ENCODE results near the gene PMEPA1.

DNA sequence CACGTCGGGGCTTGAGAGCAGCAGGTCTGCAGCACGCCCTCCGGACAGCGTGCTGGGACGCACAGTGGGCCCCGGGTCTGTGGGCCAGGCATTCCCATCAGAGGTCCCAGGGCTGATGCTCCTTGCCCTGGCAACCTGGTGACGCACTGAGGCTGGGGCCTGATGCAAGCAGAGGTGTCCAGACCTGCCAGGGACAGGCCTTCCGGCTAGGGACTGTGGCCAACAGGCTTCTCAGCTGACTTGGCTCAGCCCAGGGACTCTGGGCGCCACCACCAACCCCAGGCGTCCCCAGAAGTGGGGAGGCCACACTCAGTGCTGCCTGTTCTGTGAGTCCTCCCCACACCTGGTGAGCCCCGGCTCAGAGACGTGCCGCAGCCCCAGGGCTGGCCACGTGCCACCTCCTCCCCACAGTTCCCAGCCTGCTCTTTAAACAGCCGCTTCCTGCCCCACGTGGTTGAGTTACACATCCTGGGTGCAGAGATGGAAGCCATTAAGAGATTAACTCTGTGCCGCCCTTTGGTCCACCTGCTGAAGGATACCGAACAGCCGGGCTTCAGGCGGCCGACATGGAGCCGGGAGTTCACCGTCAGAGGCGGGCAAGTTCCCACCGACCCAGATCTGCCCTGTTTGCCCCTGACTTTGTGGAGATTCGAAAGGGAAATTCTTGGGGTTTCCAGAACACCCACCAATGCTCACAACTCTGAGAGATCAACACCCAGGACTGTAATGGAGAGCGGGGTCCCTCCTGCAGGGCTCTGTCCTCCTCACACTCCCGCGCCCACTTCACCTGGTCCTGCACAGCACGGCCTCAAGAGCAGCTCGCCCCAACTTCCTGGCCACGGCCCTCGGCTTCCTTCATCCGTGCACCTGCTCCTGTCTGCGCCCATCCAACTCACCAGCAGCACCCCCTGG, 52.0 kb downstream of the PMEPA1 start:
- TF ChIP-seq, protein P1, sequence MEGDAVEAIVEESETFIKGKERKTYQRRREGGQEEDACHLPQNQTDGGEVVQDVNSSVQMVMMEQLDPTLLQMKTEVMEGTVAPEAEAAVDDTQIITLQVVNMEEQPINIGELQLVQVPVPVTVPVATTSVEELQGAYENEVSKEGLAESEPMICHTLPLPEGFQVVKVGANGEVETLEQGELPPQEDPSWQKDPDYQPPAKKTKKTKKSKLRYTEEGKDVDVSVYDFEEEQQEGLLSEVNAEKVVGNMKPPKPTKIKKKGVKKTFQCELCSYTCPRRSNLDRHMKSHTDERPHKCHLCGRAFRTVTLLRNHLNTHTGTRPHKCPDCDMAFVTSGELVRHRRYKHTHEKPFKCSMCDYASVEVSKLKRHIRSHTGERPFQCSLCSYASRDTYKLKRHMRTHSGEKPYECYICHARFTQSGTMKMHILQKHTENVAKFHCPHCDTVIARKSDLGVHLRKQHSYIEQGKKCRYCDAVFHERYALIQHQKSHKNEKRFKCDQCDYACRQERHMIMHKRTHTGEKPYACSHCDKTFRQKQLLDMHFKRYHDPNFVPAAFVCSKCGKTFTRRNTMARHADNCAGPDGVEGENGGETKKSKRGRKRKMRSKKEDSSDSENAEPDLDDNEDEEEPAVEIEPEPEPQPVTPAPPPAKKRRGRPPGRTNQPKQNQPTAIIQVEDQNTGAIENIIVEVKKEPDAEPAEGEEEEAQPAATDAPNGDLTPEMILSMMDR (IDR thresholded peaks at IDR 0.05; ENCODE audit: extremely low read depth in 1 of 2, insufficient read depth in 1 of 2, low read depth in 1 of 2, low read length in 2 of 2): no peak
- TF ChIP-seq EZH2 (IDR thresholded peaks at IDR 0.05; ENCODE audit: borderline replicate concordance, low read depth, low read length, severe bottlenecking): no peak
- no peak for TF ChIP-seq POLR2A (IDR thresholded peaks at IDR 0.05; ENCODE audit: low read depth, low read length)
- no peak for TF ChIP-seq POLR2AphosphoS5 (IDR thresholded peaks at IDR 0.05; ENCODE audit: insufficient read depth, low read depth, low read length)
- no peak for TF ChIP-seq MYC (IDR thresholded peaks at IDR 0.05; ENCODE audit: low read depth, low read length)

Measured in endothelial cell of umbilical vein (primary cell).